ENCODE measurements around the gene KRTAP12-2.
"Not testable (repeated sequence)": the region's sequence is repeated elsewhere in the genome, so short reads cannot be mapped to it uniquely, and the experiment has no call there.

KRTAP12-2 gene

DNA sequence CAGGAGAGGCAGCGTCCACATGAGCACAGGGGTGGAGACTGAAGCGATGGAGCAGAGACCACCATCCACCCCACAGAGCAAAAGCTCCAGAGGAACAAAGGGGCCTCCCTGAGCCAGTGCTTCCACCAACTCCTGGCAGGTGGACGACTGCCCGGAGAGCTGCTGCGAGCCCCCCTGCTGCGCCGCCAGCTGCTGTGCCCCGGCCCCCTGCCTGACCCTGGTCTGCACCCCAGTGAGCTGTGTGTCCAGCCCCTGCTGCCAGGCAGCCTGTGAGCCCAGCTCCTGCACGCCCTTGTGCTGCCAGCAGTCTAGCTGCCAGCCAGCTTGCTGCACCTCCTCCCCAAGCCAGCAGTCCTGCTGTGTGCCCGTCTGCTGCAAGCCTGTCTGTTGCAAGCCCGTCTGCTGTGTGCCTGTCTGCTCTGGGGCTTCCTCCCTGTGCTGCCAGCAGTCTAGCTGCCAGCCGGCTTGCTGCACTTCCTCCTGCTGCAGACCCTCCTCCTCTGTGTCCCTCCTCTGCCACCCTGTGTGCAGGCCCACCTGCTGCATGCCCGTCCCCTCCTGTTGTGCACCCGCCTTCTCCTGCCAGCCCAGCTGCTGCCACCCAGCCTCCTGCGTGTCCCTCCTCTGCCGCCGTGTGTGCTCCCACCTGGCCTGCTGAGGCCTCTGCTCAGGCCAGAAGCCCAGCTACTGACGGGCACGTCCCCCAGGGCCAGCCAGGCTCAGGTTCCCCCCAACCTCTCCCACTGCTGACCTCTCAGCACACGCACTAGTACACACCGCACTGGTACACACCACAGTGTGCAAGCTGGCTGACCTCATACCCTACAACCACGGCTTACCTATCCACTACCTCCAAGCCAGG is 35.6 kb upstream of the KRTAP12-2 start:
- peak in 1 of 14 donors; percentile 53 for DNase-seq

DNA sequence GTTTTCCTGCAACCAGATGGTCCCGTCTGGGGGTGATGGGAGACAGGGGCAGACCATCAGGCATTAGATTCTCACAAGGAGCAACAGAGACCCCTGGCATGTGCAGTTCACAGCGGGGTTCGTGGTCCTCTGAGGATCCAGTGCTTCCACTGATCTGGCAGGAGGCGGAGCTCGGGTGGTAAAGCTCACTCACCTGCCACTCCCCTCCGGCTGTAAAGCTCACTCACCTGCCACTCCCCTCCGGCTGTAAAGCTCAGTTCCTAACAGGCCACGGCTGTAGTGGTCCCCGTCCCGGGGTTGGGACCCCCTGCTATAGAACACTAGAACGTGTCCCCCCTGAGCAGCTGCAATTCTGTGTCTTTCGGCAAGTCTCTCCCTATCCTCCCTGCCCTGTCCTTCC is 34.8 kb upstream of the KRTAP12-2 start:
- no peak for DNase-seq

- DNase-seq: no peak
These were observed 34.3 kb upstream of the KRTAP12-2 start for GRCh38 chr21:44701023-44701400.

DNA sequence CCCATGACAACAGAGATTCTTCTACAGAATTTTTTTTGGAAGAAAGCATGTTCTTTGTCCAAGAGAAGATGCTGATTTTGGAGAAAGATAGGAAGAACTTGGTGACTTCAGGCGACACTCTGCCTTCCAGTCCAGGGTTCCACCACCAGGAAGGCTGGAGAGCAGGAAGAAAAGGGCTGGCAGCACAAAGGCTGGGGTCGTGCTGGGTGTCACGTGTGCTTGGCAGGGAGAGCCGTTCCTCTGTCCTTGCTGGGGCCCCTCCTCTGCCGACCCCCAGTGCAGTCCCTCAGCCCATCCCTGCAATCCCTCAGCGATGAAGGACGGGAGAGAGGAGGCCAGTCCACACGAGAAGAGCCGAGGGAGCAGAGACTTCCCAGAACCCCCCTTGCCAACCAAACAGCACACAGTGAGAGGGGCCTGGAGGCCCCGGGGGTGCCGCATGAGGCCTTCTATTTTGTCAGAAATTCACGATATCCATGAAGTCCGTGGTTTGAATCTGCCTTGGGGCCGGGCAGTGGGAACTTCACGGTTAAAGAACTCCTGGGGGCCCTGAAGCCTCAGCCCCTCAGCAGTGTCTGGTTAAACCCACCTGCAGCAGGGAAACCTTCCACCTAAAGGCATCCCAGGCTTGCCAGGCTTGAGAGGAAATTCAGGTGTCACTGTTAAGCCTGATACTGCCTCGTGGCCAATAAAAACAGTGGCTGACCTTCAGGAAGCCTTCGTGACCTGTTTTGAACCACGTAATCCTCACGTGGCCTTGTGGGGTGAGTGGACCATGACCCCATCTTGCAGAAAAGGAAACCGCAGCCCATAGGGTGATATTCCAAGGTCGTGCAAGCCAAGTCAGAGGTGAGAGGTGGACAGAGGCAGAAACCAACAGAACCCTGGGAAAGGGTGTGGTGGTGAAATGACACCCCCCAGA is 33.6 kb upstream of the KRTAP12-2 start:
- no peak for DNase-seq

DNA sequence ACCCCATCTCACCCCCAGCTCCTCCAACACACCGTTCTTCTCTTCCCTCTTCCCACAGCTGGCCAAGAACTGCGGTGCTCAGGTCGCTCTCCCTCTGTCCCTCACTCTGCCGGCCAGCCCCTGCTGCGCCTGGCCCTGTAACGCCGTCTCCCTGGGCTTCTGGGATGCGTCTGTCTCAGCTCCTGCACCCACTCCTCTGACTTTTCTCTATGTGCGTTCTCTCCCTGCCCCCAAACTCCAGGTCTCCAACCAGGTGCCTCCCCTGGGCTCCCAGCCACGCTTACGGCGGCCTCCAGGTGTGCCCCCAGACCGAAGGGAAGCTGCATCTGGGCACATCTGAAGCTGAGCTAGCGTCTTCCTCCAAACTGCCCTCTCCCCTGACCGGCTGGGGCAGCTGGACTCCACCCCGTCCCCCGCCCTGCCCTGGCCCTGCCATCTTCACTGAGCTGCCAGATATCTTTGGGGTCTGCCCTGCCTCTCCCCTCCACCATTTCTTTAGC is 32.8 kb upstream of the KRTAP12-2 start:
- no peak for DNase-seq

- DNase-seq: no peak
These were observed 31.3 kb upstream of the KRTAP12-2 start for GRCh38 chr21:44697811-44698734.

DNA sequence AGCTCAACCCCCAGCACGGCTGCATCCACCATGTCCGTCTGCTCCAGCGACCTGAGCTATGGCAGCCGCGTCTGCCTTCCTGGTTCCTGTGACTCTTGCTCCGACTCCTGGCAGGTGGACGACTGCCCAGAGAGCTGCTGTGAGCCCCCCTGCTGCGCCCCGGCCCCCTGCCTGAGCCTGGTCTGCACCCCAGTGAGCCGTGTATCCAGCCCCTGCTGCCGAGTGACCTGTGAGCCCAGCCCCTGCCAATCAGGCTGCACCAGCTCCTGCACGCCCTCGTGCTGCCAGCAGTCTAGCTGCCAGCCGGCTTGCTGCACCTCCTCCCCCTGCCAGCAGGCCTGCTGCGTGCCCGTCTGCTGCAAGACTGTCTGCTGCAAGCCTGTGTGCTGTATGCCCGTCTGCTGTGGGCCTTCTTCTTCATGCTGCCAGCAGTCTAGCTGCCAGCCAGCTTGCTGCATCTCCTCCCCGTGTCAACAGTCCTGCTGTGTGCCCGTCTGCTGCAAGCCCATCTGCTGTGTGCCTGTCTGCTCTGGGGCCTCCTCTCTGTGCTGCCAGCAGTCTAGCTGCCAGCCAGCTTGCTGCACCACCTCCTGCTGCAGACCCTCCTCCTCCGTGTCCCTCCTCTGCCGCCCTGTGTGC is 30.6 kb upstream of the KRTAP12-2 start, which contains the start of gene KRTAP10-12:
Gene KRTAP10-12 (plus strand): TSS at position 1 of the 639 bp plus-strand sequence. CDS start 30 bp downstream, at position 31.
- peak in 1 of 14 donors; percentile 58 for DNase-seq

- DNase-seq: no peak
These were observed 29.8 kb upstream of the KRTAP12-2 start for GRCh38 chr21:44696572-44696971.

GRCh38 chr21:44695641-44696040 is 28.9 kb upstream of the KRTAP12-2 start:
- no peak for DNase-seq

DNA sequence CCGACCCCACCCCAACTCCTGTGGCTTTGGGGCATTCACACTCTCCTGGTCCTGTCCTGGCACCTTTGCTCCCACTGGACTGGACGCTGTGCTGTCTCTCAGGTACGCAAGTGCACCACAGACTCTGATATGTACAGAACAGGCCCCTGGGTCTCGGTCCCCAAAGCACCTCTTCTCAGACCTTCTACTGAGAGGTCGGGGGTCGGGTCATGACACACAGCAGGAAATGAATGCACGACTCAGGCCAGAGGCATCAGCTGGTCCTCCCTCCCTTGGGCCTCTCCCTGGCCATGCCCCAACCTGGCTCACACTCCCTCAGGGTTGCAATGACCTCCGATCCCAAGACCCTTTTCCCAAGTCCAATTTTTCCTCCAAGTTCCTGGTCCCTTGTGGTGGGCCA is 28.5 kb upstream of the KRTAP12-2 start:
- DNase-seq: no peak

- no peak for DNase-seq
These were observed 28.0 kb upstream of the KRTAP12-2 start for GRCh38 chr21:44694776-44695175.

GRCh38 chr21:44692798-44693512 is 26.2 kb upstream of the KRTAP12-2 start:
- no peak for DNase-seq

DNA sequence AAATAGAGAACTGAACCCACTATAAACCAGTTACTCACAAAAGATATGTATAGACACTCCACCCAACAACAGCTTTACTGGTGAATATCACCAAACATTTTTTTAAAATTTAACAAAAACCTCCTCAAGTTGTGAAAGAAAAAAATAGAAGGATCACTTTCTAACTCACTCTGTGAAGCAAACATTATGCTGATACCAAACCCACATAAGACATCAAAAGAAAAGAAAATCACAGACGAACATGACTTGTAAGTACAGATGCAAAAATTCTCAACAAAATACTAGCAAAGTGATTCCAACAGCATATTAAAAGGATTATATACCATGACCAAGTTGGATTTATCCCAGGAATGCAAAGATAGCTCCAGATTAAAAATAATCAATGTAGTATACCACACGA is 25.0 kb upstream of the KRTAP12-2 start:
- no peak for DNase-seq

GRCh38 chr21:44689740-44690139 is 23.0 kb upstream of the KRTAP12-2 start:
- not testable (repeated sequence) for DNase-seq

- DNase-seq: no peak
These were observed 20.9 kb upstream of the KRTAP12-2 start for GRCh38 chr21:44687671-44688070.

DNA sequence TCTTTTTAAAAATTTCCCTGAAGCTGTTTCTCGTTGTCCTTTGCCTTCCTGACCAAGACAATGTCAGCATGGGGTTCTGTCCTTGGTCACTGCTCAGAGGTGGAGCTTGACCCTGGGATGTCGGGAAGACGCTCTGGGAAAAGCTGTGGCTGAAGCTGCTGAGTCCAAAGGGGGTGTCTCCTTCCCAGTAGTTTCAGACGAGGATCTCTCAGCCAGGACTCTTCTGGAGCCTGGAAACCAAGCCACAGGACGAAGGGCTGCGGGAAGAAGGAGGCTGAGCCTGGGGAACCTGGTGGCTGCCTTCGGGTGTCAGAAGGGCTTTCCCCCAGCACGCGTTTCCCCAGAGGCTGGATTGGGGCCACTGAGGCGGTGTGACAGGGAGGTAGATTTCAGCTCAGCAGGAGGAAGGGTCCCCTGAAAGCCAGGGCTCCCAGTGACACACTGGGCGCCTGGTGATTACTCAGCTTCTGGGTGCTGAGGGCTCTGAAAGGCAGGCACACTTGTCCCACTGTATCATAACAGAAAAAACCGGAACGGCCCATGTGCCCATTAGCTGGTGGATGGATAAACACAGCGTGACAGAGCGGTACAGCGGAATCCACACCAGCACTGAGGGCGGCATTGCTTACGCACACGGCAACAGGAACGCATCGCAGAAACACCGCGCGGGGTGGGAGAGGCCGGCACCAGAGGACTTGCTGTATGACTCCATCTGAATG is 20.3 kb upstream of the KRTAP12-2 start:
- no peak for DNase-seq

- DNase-seq: no peak
These were observed 19.5 kb upstream of the KRTAP12-2 start for GRCh38 chr21:44686000-44686781.

DNA sequence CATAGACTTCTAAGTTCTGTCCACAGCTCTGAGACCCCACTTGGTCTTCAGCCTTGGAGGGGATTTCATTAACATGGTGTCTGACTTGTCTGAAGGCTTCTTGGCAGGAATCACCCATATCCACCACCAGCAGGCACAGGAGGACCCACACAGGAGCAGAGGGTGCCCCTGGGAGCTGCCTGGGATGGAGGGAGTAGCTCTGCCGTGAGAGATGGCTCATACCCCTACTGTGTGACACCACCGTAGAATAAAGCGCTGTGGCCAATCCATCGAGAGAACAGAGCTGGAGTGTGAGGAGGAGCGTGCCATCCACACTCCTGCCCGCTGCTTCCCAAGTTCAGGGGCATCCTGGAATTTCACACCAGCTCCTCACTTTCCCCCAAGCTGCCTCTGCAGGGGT is 18.3 kb upstream of the KRTAP12-2 start:
- not testable (repeated sequence) for DNase-seq

- no peak for DNase-seq
These were observed 17.8 kb upstream of the KRTAP12-2 start for GRCh38 chr21:44684483-44684882.
